Heart left ventricle (tissue), 16 donors: ENCODE data around the gene C7orf25. TPM values are rescaled to one million over a fixed set of nuclear protein-coding genes. Genes with fewer than 3 reads are reported as not detected.

Source experiments
- ATAC-seq, 4 donors: fragments of 200-7000 bp; cut with Tn5 transposase; one replicate each; pipeline ENCODE4 v1.9.1; 2020 to 2022; ENCODE audit warnings: moderate library complexity in 4 of 4, mild to moderate bottlenecking in 3 of 4, moderate number of reproducible peaks in 1 of 4
- DNase-seq, 5 donors: peaks; one replicate each; pipeline ENCODE4 v3.0.0-alpha.2; 2020
- H3K27ac ChIP-seq, 12 donors: fragments of 200-600 bp; sonication (generic) in 4 of 12; one replicate each; pipeline versions ENCODE4 v1.5.0 to v1.8.0; 2016 to 2022; ENCODE audit warnings: mild to moderate bottlenecking in 2 of 12
- H3K27me3 ChIP-seq, 9 donors: fragments of 200-600 bp; sonication (generic) in 2 of 9; one replicate each; pipeline versions ENCODE4 v1.5.1 to v1.8.0; 2016 to 2022; ENCODE audit warnings: mild to moderate bottlenecking in 3 of 9
- H3K36me3 ChIP-seq, 9 donors: fragments of 200-600 bp; sonication (generic) in 2 of 9; one replicate each; pipeline versions ENCODE4 v1.5.0 to v1.8.0; 2018 to 2022; ENCODE audit warnings: mild to moderate bottlenecking in 2 of 9
- H3K4me1 ChIP-seq, 12 donors: fragments of 200-600 bp; sonication (generic) in 4 of 12; one replicate each; pipeline versions ENCODE4 v1.5.0 to v1.8.0; 2016 to 2022; ENCODE audit warnings: mild to moderate bottlenecking in 3 of 12
- H3K4me3 ChIP-seq, 12 donors: fragments of 200-600 bp; sonication (generic) in 4 of 12; one replicate each; pipeline versions ENCODE4 v1.5.0 to v1.8.0; 2017 to 2022; ENCODE audit warnings: mild to moderate bottlenecking in 9 of 12, moderate library complexity in 4 of 12
- H3K9me3 ChIP-seq, 12 donors: fragments of 200-600 bp; sonication (generic) in 4 of 12; one replicate each; pipeline versions ENCODE4 v1.5.0 to v1.8.0; 2016 to 2022; ENCODE audit warnings: mild to moderate bottlenecking in 1 of 12
- CTCF ChIP-seq, 12 donors: fragments of 200-600 bp; sonication (generic) in 4 of 12; IDR thresholded peaks; one replicate each; pipeline versions ENCODE4 v1.5.0 to v1.8.0; 2018 to 2022; ENCODE audit warnings: antibody characterized with exemption in 12 of 12, mild to moderate bottlenecking in 5 of 12
- POLR2A ChIP-seq, 2 donors: fragments of 450-650 bp; IDR thresholded peaks; one replicate each; pipeline ENCODE4 v1.6.1; 2017; ENCODE audit warnings: antibody characterized with exemption in 2 of 2, mild to moderate bottlenecking in 2 of 2, moderate library complexity in 2 of 2
- WGBS, 4 donors: extraction: QIAGEN DNeasy Blood & Tissue Kit in 2 of 4; methylation state at CpG; one replicate each; pipeline versions ENCODE4 v1.1.5 to v1.1.7; 2013 to 2018; 5-methylcytosine and 5-hydroxymethylcytosine counted together
- intact Hi-C, 10 donors: fragments of 100-400 bp; cut with DNase I; formaldehyde crosslinking; loops; one replicate each; pipeline versions ENCODE4 v1.11.1 to v1.14.2; 2022
- polyA plus RNA-seq, 2 donors: library from polyadenylated mRNA; stranded (reverse); fragments of 200-250 nt; gene quantifications; one replicate each; pipeline ENCODE4 v1.2.3, GENCODE V29; 2013
- total RNA-seq, 9 donors: library from RNA; depleted of rRNA in 2 of 9; stranded (reverse); fragments of >200 nt in 2 of 9; fragmentation: NEBNext Ultra II Directional in 3 of 9; extraction: Animal tissue kit (Norgen Biotek cat#: 25700) in 3 of 9; gene quantifications; one replicate each; pipeline versions ENCODE4 v1.1.0 to v1.2.4, GENCODE V29; 2016 to 2023
- donor health status: ischemic (EF 13 %, LVEDD 7.1; RV severe dilation, severe dysfunction).
- donor health status: healthy with polysubstance abuse.
- donor health status: DM: no; HTN: yes; CAD: no.
- donor health status: DM: no; HTN: no; CAD: no.
- donor health status: ischemic (EF 25% LVEDD 6.9; RV normal size, moderate dysfunction).
- donor health status: ischemic (EF 25% LVEDD 5.7; RV mildly dilated, moderate dysfunction).
- donor health status: healthy.
- donor health status: DM: yes; HTN: yes; CAD: no.
- donor health status: ischemic (EF 35%, LVEDD 5.7; RV mildly dilated, moderate dysfunction).
- donor health status: nonischemic (EF 11% LVEDD 7.7; RV severe dilation, severe dysfunction).
- donor health status: DM: yes; HTN: yes; CAD: no.
- donor health status: PGD.
- donor health status: ischemic (EF 29% LVEDD 5.4; RV normal size, mild dysfunction).
- donor health status: nonischemic (EF 23%, LVEDD 6.1; RV moderate dilation, normal function).

Gene C7orf25
- total and polyA plus RNA-seq, 11 donors, result 1.8 to 9.1 (median 4.9) TPM

- DNase-seq (peak; percentile 61 to 83 (median 71)), ATAC-seq (peak in 3 of 4 donors; percentile 67 to 82 (median 73))
- no peaks in the 10 kb centered on the region for H3K27me3 ChIP-seq
- TF ChIP-seq POLR2A (IDR thresholded peaks at IDR 0.05) (no peak), CTCF (IDR thresholded peaks at IDR 0.05) (peak; percentile 76 to 89 (median 84))
- 53 to 61% (median 58%) methylated on average over 13 of the region's 13 CpGs for WGBS, 4 donors
- intact Hi-C loops, result loop anchor here (1.0 to 10.0 kb wide), 13 partner anchors 164 to 894 kb away; partner anchors contain the start of genes HECW1 (in 2 of the 10) and COA1 (in 1 of the 10)
- H3K36me3 ChIP-seq, result peaks cover 0 to 43% (median 38%) of the 10 kb centered on the region in 9 donors
- H3K4me1 ChIP-seq, result no peaks in the 10 kb centered on the region
- no peak overlapping the region for H3K4me3 ChIP-seq
- H3K27ac ChIP-seq, result no peak overlapping the region
- no peaks in the 10 kb centered on the region for H3K9me3 ChIP-seq
Observed at GRCh38 chr7:42940985-42941847, 29.3 kb upstream of the C7orf25 start.

GRCh38 chr7:42939457-42940240 is 27.8 kb upstream of the C7orf25 start:
- DNase-seq (no peak), ATAC-seq (no peak)
- Histone ChIP-seq H3K27ac (no peak overlapping the region), H3K9me3 (no peaks in the 10 kb centered on the region), H3K27me3 (no peaks in the 10 kb centered on the region), H3K4me3 (no peak overlapping the region), H3K4me1 (peaks cover 0 to 8% (median 0%) of the 10 kb centered on the region in 12 donors), H3K36me3 (peaks cover 0 to 58% (median 54%) of the 10 kb centered on the region in 9 donors)
- WGBS, 4 donors, result 91 to 92% (median 91%) methylated on average over 4 of the region's 4 CpGs
- TF ChIP-seq POLR2A (IDR thresholded peaks at IDR 0.05) (no peak), CTCF (IDR thresholded peaks at IDR 0.05) (no peak)
- intact Hi-C loops, result loop anchor here (1.0 to 10.0 kb wide), 13 partner anchors 165 to 895 kb away; partner anchors contain the start of genes COA1 (in 3 of the 10) and HECW1 (in 2 of the 10)

GRCh38 chr7:42935861-42936260 is 24.0 kb upstream of the C7orf25 start:
- Histone ChIP-seq H3K27ac (no peak overlapping the region), H3K36me3 (peaks cover 0 to 58% (median 54%) of the 10 kb centered on the region in 9 donors), H3K4me3 (no peak overlapping the region), H3K27me3 (no peaks in the 10 kb centered on the region), H3K9me3 (no peaks in the 10 kb centered on the region), H3K4me1 (peaks cover 0 to 32% (median 19%) of the 10 kb centered on the region in 12 donors)
- ATAC-seq (no peak), DNase-seq (no peak)
- WGBS, 4 donors, result 92 to 96% (median 94%) methylated on average over 5 of the region's 5 CpGs
- intact Hi-C loops, result loop anchor here in 4 of 10 donors (10.0 kb wide), 3 partner anchors 519 to 899 kb away; partner anchors contain the start of gene COA1 (in 2 of the 4)
- TF ChIP-seq CTCF (IDR thresholded peaks at IDR 0.05), result no peak
